Measurements from ENCODE around the gene TRPV5.

The TRPV5 gene

GRCh38 chr7:142880876-142881505 is 52.6 kb downstream of the TRPV5 start:
- DNase-seq (ENCODE audit: low read depth), result peak; percentile 33
- H3K4me3 ChIP-seq (ENCODE audit: control insufficient read depth, low read depth, low read length), result no peak overlapping the region
- peak; percentile 89 for TF ChIP-seq CTCF (conservative IDR thresholded peaks at IDR 0.05; ENCODE audit: control insufficient read depth, insufficient read depth, low read depth, low read length)

- no peak overlapping the region for H3K4me3 ChIP-seq (ENCODE audit: control insufficient read depth, low read depth, low read length)
- no peak for TF ChIP-seq CTCF (conservative IDR thresholded peaks at IDR 0.05; ENCODE audit: control insufficient read depth, insufficient read depth, low read depth, low read length)
- no peak for DNase-seq (ENCODE audit: low read depth)
Measured at GRCh38 chr7:142879060-142879459, 54.5 kb downstream of the TRPV5 start.

GRCh38 chr7:142878315-142878714 is 55.2 kb downstream of the TRPV5 start:
- H3K4me3 ChIP-seq (ENCODE audit: control insufficient read depth, low read depth, low read length), result no peak overlapping the region
- DNase-seq (ENCODE audit: low read depth), result no peak
- no peak for TF ChIP-seq CTCF (conservative IDR thresholded peaks at IDR 0.05; ENCODE audit: control insufficient read depth, insufficient read depth, low read depth, low read length)

GRCh38 chr7:142876991-142877910 is 56.3 kb downstream of the TRPV5 start:
- DNase-seq (ENCODE audit: low read depth), result no peak
- no peak overlapping the region for H3K4me3 ChIP-seq (ENCODE audit: control insufficient read depth, low read depth, low read length)
- TF ChIP-seq CTCF (conservative IDR thresholded peaks at IDR 0.05; ENCODE audit: control insufficient read depth, insufficient read depth, low read depth, low read length), result no peak

- H3K4me3 ChIP-seq (ENCODE audit: control insufficient read depth, low read depth, low read length), result no peak overlapping the region
- no peak for TF ChIP-seq CTCF (conservative IDR thresholded peaks at IDR 0.05; ENCODE audit: control insufficient read depth, insufficient read depth, low read depth, low read length)
- no peak for DNase-seq (ENCODE audit: low read depth)
Measured at GRCh38 chr7:142876236-142876960, 57.1 kb downstream of the TRPV5 start.

GRCh38 chr7:142875456-142875855 is 58.1 kb downstream of the TRPV5 start:
- no peak overlapping the region for H3K4me3 ChIP-seq (ENCODE audit: control insufficient read depth, low read depth, low read length)
- no peak for TF ChIP-seq CTCF (conservative IDR thresholded peaks at IDR 0.05; ENCODE audit: control insufficient read depth, insufficient read depth, low read depth, low read length)
- DNase-seq (ENCODE audit: low read depth), result no peak
